Activated T-cell treated with anti-CD3 and anti-CD28 coated beads, Interleukin-2, amount 50 U/mL, for 4 hours (primary cell): Measurements from ENCODE around the gene RAP2A. TPM values are rescaled to one million over a fixed set of nuclear protein-coding genes. Genes with fewer than 3 reads are reported as not detected.

Experiments
- ATAC-seq, 2 donors: fragments of 200-7000 bp; cut with Tn5 transposase; one replicate each; pipeline ENCODE4 v1.10.0; 2021
- DNase-seq: peaks from one replicate; pipeline ENCODE4 v3.0.0-alpha.2; 2020
- H3K27me3 Mint-ChIP-seq: one replicate; pipeline ENCODE4 v1.8.0; 2021; ENCODE audit warnings: low read depth, mixed read lengths
- H3K36me3 Mint-ChIP-seq: one replicate; pipeline ENCODE4 v1.8.0; 2022; ENCODE audit warnings: mixed read lengths; ENCODE audit not compliant: insufficient read depth
- H3K4me1 Mint-ChIP-seq: one replicate; pipeline ENCODE4 v1.8.0; 2021; ENCODE audit warnings: low read depth, mixed read lengths
- H3K4me3 Mint-ChIP-seq: one replicate; pipeline ENCODE4 v1.8.0; 2021; ENCODE audit warnings: mild to moderate bottlenecking, moderate library complexity, mixed read lengths
- H3K9me3 Mint-ChIP-seq: one replicate; pipeline ENCODE4 v1.8.0; 2021; ENCODE audit warnings: mixed read lengths
- total RNA-seq, 3 donors: library from RNA; stranded (reverse); gene quantifications; one replicate each; pipeline ENCODE4 v1.2.1, GENCODE V29; 2021

RAP2A gene
- total RNA-seq, 3 donors from 2014 or later, result 11.1 to 16.0 (median 15.5) TPM

- H3K27me3 Mint-ChIP-seq, result no peaks in the 10 kb centered on the region
- H3K9me3 Mint-ChIP-seq, result peaks cover 2% of the 10 kb centered on the region
- ATAC-seq (no peak), DNase-seq (no peak)
- H3K4me1 Mint-ChIP-seq, result no peaks in the 10 kb centered on the region
- H3K4me3 Mint-ChIP-seq, result no peak overlapping the region
- no peaks in the 10 kb centered on the region for H3K36me3 Mint-ChIP-seq
Measured at GRCh38 chr13:97485320-97485719, 51.4 kb downstream of the RAP2A start.

DNA sequence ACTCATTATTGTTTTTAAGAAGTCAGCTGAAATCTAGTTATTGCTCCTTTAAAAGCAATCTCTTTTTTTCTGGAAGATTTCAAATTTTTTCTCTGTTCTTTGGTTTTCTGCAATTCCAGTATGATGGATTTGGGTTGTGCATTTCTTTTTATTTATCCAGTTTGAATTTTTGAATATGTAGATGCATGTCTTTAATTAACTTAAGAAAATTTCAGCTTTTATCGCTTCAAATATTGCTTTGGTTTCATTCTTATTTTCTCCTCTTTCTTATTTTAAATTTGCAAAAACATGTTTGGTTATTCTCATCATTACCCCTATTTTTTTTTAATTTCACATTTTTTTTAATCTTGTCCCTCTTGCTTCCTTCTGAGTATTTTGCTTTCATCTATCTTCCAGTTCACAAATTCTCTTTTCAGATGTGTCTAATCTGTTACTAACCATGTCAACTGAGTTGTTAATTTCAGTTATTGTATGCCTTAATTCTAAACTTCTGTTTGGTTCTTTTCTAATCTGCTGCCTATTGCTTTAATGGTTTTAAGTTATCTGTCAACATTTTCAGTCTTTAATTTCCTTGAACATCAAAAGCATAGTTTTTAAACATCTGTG lies 56.8 kb downstream of the RAP2A start:
- H3K36me3 Mint-ChIP-seq, result peaks cover 3% of the 10 kb centered on the region
- no peaks in the 10 kb centered on the region for H3K4me1 Mint-ChIP-seq
- peaks cover 17% of the 10 kb centered on the region for H3K9me3 Mint-ChIP-seq
- ATAC-seq (no peak), DNase-seq (no peak)
- H3K27me3 Mint-ChIP-seq, result peaks cover 6% of the 10 kb centered on the region
- H3K4me3 Mint-ChIP-seq, result no peak overlapping the region

GRCh38 chr13:97491452-97491851 lies 57.5 kb downstream of the RAP2A start:
- ATAC-seq, result no peak
- Mint-ChIP-seq H3K36me3 (peaks cover 3% of the 10 kb centered on the region), H3K4me1 (no peaks in the 10 kb centered on the region), H3K9me3 (peaks cover 17% of the 10 kb centered on the region), H3K27me3 (peaks cover 6% of the 10 kb centered on the region), H3K4me3 (no peak overlapping the region)
- DNase-seq, result no peak

- DNase-seq (no peak), ATAC-seq (no peak)
- H3K4me1 Mint-ChIP-seq, result no peaks in the 10 kb centered on the region
- peaks cover 17% of the 10 kb centered on the region for H3K9me3 Mint-ChIP-seq
- peaks cover 6% of the 10 kb centered on the region for H3K27me3 Mint-ChIP-seq
- no peak overlapping the region for H3K4me3 Mint-ChIP-seq
- H3K36me3 Mint-ChIP-seq, result peaks cover 3% of the 10 kb centered on the region
Measured at GRCh38 chr13:97492257-97492656, 58.3 kb downstream of the RAP2A start.

DNA sequence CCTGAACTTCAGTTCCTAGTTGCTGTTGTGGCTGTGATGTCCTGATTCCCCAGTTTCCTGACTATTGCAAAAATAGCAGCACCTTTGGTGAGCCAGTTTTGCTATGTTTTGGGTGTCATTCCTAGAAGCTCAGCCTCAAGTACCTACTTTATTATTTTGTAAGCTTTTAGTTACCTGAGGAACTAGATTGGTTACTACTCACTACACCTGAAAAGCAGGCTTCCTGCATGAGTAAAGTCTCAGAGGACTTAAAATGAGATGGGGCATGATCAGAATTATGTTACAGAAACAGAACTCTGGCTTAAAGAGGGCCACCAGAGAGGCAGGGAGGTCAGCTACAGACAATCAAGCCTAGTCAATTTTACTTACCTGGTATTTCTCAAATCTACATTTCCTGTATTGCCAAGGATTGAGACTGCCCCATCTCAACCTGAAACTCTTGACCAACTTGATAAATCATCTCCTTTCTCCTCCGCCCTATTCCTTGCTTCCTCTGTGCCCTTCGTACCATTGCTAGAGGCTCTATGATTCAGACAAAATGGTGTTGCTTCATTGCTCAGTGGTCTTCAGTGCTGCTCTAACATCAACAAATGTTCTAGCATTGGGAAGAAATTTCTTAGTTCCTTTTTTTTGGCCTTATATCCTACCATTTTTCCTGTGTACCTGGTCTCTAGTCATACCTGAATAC lies 58.9 kb downstream of the RAP2A start:
- no peaks in the 10 kb centered on the region for H3K4me1 Mint-ChIP-seq
- ATAC-seq, result no peak
- H3K36me3 Mint-ChIP-seq, result peaks cover 3% of the 10 kb centered on the region
- no peak overlapping the region for H3K4me3 Mint-ChIP-seq
- no peak for DNase-seq
- H3K9me3 Mint-ChIP-seq, result peaks cover 17% of the 10 kb centered on the region
- peaks cover 6% of the 10 kb centered on the region for H3K27me3 Mint-ChIP-seq

DNA sequence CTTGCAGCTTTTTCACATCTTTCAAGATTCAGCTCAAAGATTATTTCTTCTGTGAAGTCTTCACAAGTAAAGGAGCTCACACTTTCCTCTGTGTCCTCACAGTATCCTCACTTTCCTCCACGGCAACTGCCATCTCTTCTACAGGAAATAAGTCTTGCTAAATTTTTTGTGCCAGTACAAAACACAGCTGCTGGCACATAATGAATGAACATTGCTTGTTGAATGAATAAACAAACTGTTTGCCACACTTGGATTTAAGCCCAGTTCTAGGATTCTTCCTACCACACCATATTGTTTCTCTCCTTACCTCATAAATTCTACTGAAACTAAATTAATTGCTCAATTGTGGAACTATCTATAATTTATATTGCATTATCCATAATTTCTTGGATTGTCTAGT lies 59.5 kb downstream of the RAP2A start:
- peaks cover 17% of the 10 kb centered on the region for H3K9me3 Mint-ChIP-seq
- ATAC-seq (no peak), DNase-seq (no peak)
- H3K4me3 Mint-ChIP-seq, result no peak overlapping the region
- peaks cover 3% of the 10 kb centered on the region for H3K36me3 Mint-ChIP-seq
- no peaks in the 10 kb centered on the region for H3K4me1 Mint-ChIP-seq
- peaks cover 6% of the 10 kb centered on the region for H3K27me3 Mint-ChIP-seq

- DNase-seq (no peak), ATAC-seq (no peak)
- Mint-ChIP-seq H3K9me3 (peaks cover 11% of the 10 kb centered on the region), H3K4me3 (no peak overlapping the region), H3K27me3 (peaks cover 6% of the 10 kb centered on the region), H3K4me1 (no peaks in the 10 kb centered on the region), H3K36me3 (peaks cover 3% of the 10 kb centered on the region)
Measured at GRCh38 chr13:97495678-97496077, 61.7 kb downstream of the RAP2A start.

GRCh38 chr13:97496511-97496910 lies 62.5 kb downstream of the RAP2A start:
- Mint-ChIP-seq H3K36me3 (no peaks in the 10 kb centered on the region), H3K4me1 (no peaks in the 10 kb centered on the region)
- ATAC-seq, result no peak

GRCh38 chr13:97497400-97497799 lies 63.4 kb downstream of the RAP2A start:
- peaks cover 10% of the 10 kb centered on the region for H3K27me3 Mint-ChIP-seq
- H3K9me3 Mint-ChIP-seq, result no peaks in the 10 kb centered on the region
- no peaks in the 10 kb centered on the region for H3K36me3 Mint-ChIP-seq
- H3K4me3 Mint-ChIP-seq, result no peak overlapping the region
- ATAC-seq (no peak), DNase-seq (no peak)
- no peaks in the 10 kb centered on the region for H3K4me1 Mint-ChIP-seq

More at GRCh38 chr13:97496511-97496910, 62.5 kb downstream of the RAP2A start:
- Mint-ChIP-seq H3K4me3 (no peak overlapping the region), H3K9me3 (peaks cover 3% of the 10 kb centered on the region), H3K27me3 (peaks cover 10% of the 10 kb centered on the region)
- DNase-seq, result no peak

DNA sequence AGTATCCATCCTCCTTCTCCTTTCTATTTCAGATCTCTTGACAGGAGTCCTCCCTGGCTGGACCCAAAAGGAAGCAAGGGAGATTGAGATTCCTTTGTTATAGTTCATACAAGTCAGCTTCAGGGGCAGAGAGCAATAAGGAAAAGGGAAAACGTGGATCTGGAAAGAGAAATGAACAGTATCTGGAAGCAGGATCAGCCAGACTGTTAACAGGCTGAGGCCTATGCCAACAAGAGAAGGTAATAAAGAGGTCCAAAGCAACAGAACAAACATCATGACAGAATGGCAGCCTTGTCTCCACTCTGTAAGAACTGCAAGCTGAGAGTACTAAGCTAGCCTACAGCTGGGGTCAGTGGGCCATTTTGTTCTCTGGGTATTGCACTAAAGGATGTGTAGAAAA lies 64.5 kb downstream of the RAP2A start:
- Mint-ChIP-seq H3K4me1 (no peaks in the 10 kb centered on the region), H3K27me3 (peaks cover 5% of the 10 kb centered on the region), H3K4me3 (no peak overlapping the region), H3K36me3 (no peaks in the 10 kb centered on the region), H3K9me3 (no peaks in the 10 kb centered on the region)
- ATAC-seq (no peak), DNase-seq (no peak)

DNA sequence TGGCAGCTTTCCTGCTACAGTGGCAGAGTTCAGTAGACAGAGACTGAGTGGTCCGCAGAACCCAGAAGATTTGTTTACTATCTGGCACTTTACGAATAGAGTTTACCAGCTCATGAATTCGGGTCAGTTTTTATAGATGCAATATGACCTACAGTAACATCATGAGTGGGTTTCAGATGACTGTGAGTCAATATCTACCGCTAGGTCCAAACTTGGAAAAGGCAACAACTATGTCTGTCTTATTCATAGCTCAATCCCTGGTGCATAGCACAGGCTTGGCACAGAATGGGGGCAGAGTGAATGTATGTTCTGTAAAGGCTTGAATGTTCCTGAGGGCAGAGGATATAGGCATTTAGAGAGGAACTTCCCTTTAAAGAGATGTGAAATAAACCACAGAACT lies 65.2 kb downstream of the RAP2A start:
- H3K4me3 Mint-ChIP-seq, result no peak overlapping the region
- no peak for DNase-seq
- no peaks in the 10 kb centered on the region for H3K9me3 Mint-ChIP-seq
- no peaks in the 10 kb centered on the region for H3K4me1 Mint-ChIP-seq
- H3K36me3 Mint-ChIP-seq, result no peaks in the 10 kb centered on the region
- H3K27me3 Mint-ChIP-seq, result peaks cover 8% of the 10 kb centered on the region
- ATAC-seq, result no peak

- ATAC-seq (no peak), DNase-seq (no peak)
- Mint-ChIP-seq H3K27me3 (peaks cover 7% of the 10 kb centered on the region), H3K4me1 (no peaks in the 10 kb centered on the region), H3K4me3 (no peak overlapping the region), H3K36me3 (no peaks in the 10 kb centered on the region), H3K9me3 (no peaks in the 10 kb centered on the region)
Measured at GRCh38 chr13:97502181-97502580, 68.2 kb downstream of the RAP2A start.

DNA sequence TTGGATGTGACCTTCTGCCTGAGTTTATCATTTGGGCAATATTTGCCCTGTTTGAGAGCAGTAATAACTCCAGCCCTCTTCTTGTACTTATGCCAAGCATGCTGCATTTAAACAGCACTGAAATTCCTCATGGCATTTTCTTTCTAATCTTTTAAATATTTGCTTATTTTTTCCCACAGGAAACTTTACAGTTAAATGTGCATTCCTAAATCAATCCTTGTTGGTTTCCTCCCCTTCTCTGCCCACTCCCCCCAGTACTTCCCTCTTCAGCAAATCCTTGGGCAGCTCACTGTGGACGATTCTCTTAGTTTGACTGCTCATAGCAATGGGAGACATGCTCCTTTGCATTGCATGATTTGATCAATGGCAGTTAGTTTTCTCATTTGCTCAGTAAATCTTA lies 68.7 kb downstream of the RAP2A start:
- Mint-ChIP-seq H3K9me3 (no peaks in the 10 kb centered on the region), H3K27me3 (peaks cover 7% of the 10 kb centered on the region), H3K36me3 (no peaks in the 10 kb centered on the region), H3K4me1 (no peaks in the 10 kb centered on the region), H3K4me3 (no peak overlapping the region)
- no peak for DNase-seq
- no peak for ATAC-seq

GRCh38 chr13:97505017-97505416 lies 71.0 kb downstream of the RAP2A start:
- H3K27me3 Mint-ChIP-seq, result peaks cover 12% of the 10 kb centered on the region

GRCh38 chr13:97506511-97506910 lies 72.5 kb downstream of the RAP2A start:
- no peak for DNase-seq
- no peaks in the 10 kb centered on the region for H3K36me3 Mint-ChIP-seq
- H3K4me1 Mint-ChIP-seq, result no peaks in the 10 kb centered on the region
- no peak for ATAC-seq
- no peaks in the 10 kb centered on the region for H3K9me3 Mint-ChIP-seq
- H3K4me3 Mint-ChIP-seq, result no peak overlapping the region
- H3K27me3 Mint-ChIP-seq, result peaks cover 9% of the 10 kb centered on the region

More at GRCh38 chr13:97505017-97505416, 71.0 kb downstream of the RAP2A start:
- no peak for DNase-seq
- H3K9me3 Mint-ChIP-seq, result no peaks in the 10 kb centered on the region
- H3K4me1 Mint-ChIP-seq, result no peaks in the 10 kb centered on the region
- H3K36me3 Mint-ChIP-seq, result no peaks in the 10 kb centered on the region
- ATAC-seq, result no peak
- no peak overlapping the region for H3K4me3 Mint-ChIP-seq
